PC-3 (cell line): Measurements from ENCODE around the gene SRGAP3. TPM values are rescaled to one million over a fixed set of nuclear protein-coding genes. Genes with fewer than 3 reads are reported as not detected.

Experiments
- ATAC-seq: fragments of 200-7000 bp; cut with Tn5 transposase; 2 replicates; pipeline ENCODE4 v1.9.1; 2020; ENCODE audit warnings: mild to moderate bottlenecking, moderate library complexity
- BruUV-seq: library from RNA; stranded (reverse); fragments of 400-500 nt; replicated peaks from 2 replicates; lab custom pipeline; 2021; lab: Mats Ljungman, UMichigan
- CTCF ChIA-PET: fragments of 300-600 bp; sonication (Branson Sonifier 250); formaldehyde crosslinking; loops from one replicate; lab custom pipeline; 2022; ENCODE audit warnings: antibody characterized with exemption; lab: Charles Lee
- POLR2A ChIA-PET: fragments of 300-600 bp; sonication (Branson Sonifier 250); formaldehyde crosslinking; loops from one replicate; lab custom pipeline; 2022; ENCODE audit warnings: antibody characterized with exemption; ENCODE audit not compliant: unreplicated experiment; lab: Charles Lee
- DNase-seq: peaks from one replicate; pipeline ENCODE4 v3.0.0-alpha.2; 2015
- H2AFZ ChIP-seq: fragments of 300-600 bp; sonication (generic); 2 replicates; pipeline ENCODE4 v1.6.0; 2016; ENCODE audit warnings: antibody characterized with exemption, low read length
- H3F3A ChIP-seq: fragments of 300-600 bp; sonication (generic); one replicate; pipeline ENCODE4 v1.6.0; 2017; ENCODE audit warnings: antibody characterized with exemption, low read length, control low read depth, mild to moderate bottlenecking; ENCODE audit not compliant: unreplicated experiment
- H3K27ac ChIP-seq: fragments of 300-600 bp; sonication (generic); 2 replicates; pipeline ENCODE4 v1.5.1; 2016; ENCODE audit warnings: mild to moderate bottlenecking, low read length
- H3K27me3 ChIP-seq: fragments of 300-600 bp; sonication (generic); 2 replicates; pipeline ENCODE4 v1.6.1; 2016; ENCODE audit warnings: low read length, mixed read lengths
- H3K36me3 ChIP-seq: fragments of 300-600 bp; sonication (generic); 2 replicates; pipeline ENCODE4 v1.6.1; 2016; ENCODE audit warnings: low read depth, mixed run types, low read length, mixed read lengths
- H3K4me1 ChIP-seq: fragments of 300-600 bp; sonication (generic); 2 replicates; pipeline ENCODE4 v1.5.1; 2016; ENCODE audit warnings: low read length; ENCODE audit not compliant: insufficient read depth
- H3K4me2 ChIP-seq: fragments of 300-600 bp; sonication (generic); 2 replicates; pipeline ENCODE4 v1.6.0; 2016; ENCODE audit warnings: low read length
- H3K4me3 ChIP-seq: fragments of 300-600 bp; sonication (generic); 2 replicates; pipeline ENCODE4 v1.5.1; 2016; ENCODE audit warnings: mild to moderate bottlenecking, low read length, mixed read lengths
- H3K79me2 ChIP-seq: fragments of 300-600 bp; sonication (generic); 2 replicates; pipeline ENCODE4 v1.6.1; 2017; ENCODE audit warnings: low read length, mixed read lengths
- H3K9ac ChIP-seq: fragments of 300-600 bp; sonication (generic); 2 replicates; pipeline ENCODE4 v1.6.0; 2016; ENCODE audit warnings: mild to moderate bottlenecking, low read length
- H3K9me2 ChIP-seq: fragments of 300-600 bp; sonication (generic); replicated peaks from 2 replicates; pipeline ENCODE4 v1.6.1; 2016; ENCODE audit warnings: mixed run types, low read length, mixed read lengths
- H3K9me3 ChIP-seq: fragments of 300-600 bp; sonication (generic); 2 replicates; pipeline ENCODE4 v1.6.1; 2016; ENCODE audit warnings: low read length, mixed read lengths
- H4K20me1 ChIP-seq: fragments of 300-600 bp; sonication (generic); 2 replicates; pipeline ENCODE4 v1.6.1; 2016; ENCODE audit warnings: low read length, mixed read lengths
- CTCF ChIP-seq: fragments of 300-600 bp; sonication (generic); conservative IDR thresholded peaks from 2 replicates; pipeline ENCODE4 v1.5.1; 2017; ENCODE audit warnings: antibody characterized with exemption, low read depth, mild to moderate bottlenecking, low read length
- EZH2 ChIP-seq: fragments of 300-600 bp; sonication (generic); IDR thresholded peaks from one replicate; pipeline ENCODE4 v1.6.1; 2017; ENCODE audit warnings: antibody characterized with exemption, mild to moderate bottlenecking, low read length; ENCODE audit not compliant: unreplicated experiment
- EZH2phosphoT487 ChIP-seq: fragments of 300-600 bp; sonication (generic); IDR thresholded peaks from 2 replicates; pipeline ENCODE4 v1.6.1; 2018; ENCODE audit warnings: mild to moderate bottlenecking, antibody characterized with exemption, low read length, borderline replicate concordance
- intact Hi-C: fragments of 100-400 bp; cut with micrococcal nuclease; formaldehyde crosslinking; loops from 2 replicates; pipeline ENCODE4 v1.9.0; 2023
- total RNA-seq: library from RNA; depleted of rRNA; stranded (reverse); fragments of >200 nt; gene quantifications from 2 replicates; pipeline ENCODE4 v1.2.3, GENCODE V29; 2014

Gene SRGAP3
- total RNA-seq, 1 experiment from 2014 or later, result 7.5 TPM

- TF ChIP-seq CTCF, result no peak
- no peak for TF ChIP-seq EZH2
- no peak for TF ChIP-seq EZH2phosphoT487
- ChIA-PET POLR2A (no interaction called here), CTCF (no interaction called here)
- no peaks in the 10 kb centered on the region for H3K9me3 ChIP-seq
- intact Hi-C loops, result no loop called here
- DNase-seq (no peak), ATAC-seq (no peak)
- H4K20me1 ChIP-seq, result no peaks in the 10 kb centered on the region
- no peaks in the 10 kb centered on the region for H3K36me3 ChIP-seq
- no peak overlapping the region for H3K9ac ChIP-seq
- no peaks in the 10 kb centered on the region for H3K4me1 ChIP-seq
- no peak overlapping the region for H3K27ac ChIP-seq
- no peak overlapping the region for H3K4me3 ChIP-seq
- no peak overlapping the region for H3K4me2 ChIP-seq
- no peaks in the 10 kb centered on the region for H3K79me2 ChIP-seq
- H3F3A ChIP-seq, result no peaks in the 10 kb centered on the region
- no peaks in the 10 kb centered on the region for H3K27me3 ChIP-seq
- H2AFZ ChIP-seq, result no peak overlapping the region
- no peaks in the 10 kb centered on the region for H3K9me2 ChIP-seq
- BruUV-seq, result no TSS peak
These were observed 84.0 kb downstream of the SRGAP3 start for GRCh38 chr3:9165421-9165820.

GRCh38 chr3:9163289-9163688 is 86.2 kb downstream of the SRGAP3 start:
- ATAC-seq (no peak), DNase-seq (no peak)
- Histone ChIP-seq H3K4me3 (no peak overlapping the region), H3K9me3 (no peaks in the 10 kb centered on the region), H3K27me3 (no peaks in the 10 kb centered on the region), H2AFZ (no peak overlapping the region), H3K79me2 (no peaks in the 10 kb centered on the region), H3K27ac (no peak overlapping the region), H3K4me2 (no peak overlapping the region), H3K4me1 (no peaks in the 10 kb centered on the region), H3F3A (no peaks in the 10 kb centered on the region), H3K36me3 (no peaks in the 10 kb centered on the region), H4K20me1 (no peaks in the 10 kb centered on the region), H3K9ac (no peak overlapping the region), H3K9me2 (no peaks in the 10 kb centered on the region)
- ChIA-PET CTCF (no interaction called here), POLR2A (no interaction called here)
- no TSS peak for BruUV-seq
- TF ChIP-seq CTCF, result no peak
- intact Hi-C loops, result no loop called here

GRCh38 chr3:9161811-9162210 is 87.6 kb downstream of the SRGAP3 start:
- ATAC-seq (no peak), DNase-seq (no peak)
- POLR2A ChIA-PET, result no interaction called here
- H3K9me2 ChIP-seq, result no peaks in the 10 kb centered on the region
- no peak overlapping the region for H3K9ac ChIP-seq
- no peaks in the 10 kb centered on the region for H3K79me2 ChIP-seq
- intact Hi-C loops, result no loop called here
- no peak overlapping the region for H3K4me2 ChIP-seq
- no peaks in the 10 kb centered on the region for H3F3A ChIP-seq
- H3K27ac ChIP-seq, result no peak overlapping the region
- TF ChIP-seq CTCF, result no peak
- TF ChIP-seq EZH2, result no peak
- no peak for TF ChIP-seq EZH2phosphoT487
- no peaks in the 10 kb centered on the region for H3K4me1 ChIP-seq
- BruUV-seq, result no TSS peak
- no peaks in the 10 kb centered on the region for H3K36me3 ChIP-seq
- H4K20me1 ChIP-seq, result no peaks in the 10 kb centered on the region
- no peaks in the 10 kb centered on the region for H3K9me3 ChIP-seq
- H3K27me3 ChIP-seq, result no peaks in the 10 kb centered on the region
- CTCF ChIA-PET, result no interaction called here
- no peak overlapping the region for H2AFZ ChIP-seq
- H3K4me3 ChIP-seq, result no peak overlapping the region
